Stimulated activated CD4-positive, alpha-beta T cell treated with anti-CD3 and anti-CD28 coated beads, TNF-alpha, amount 100 ng/mL, for 4 hours (primary cell): Measurements from ENCODE around the gene OMP.

Experiments
- DNase-seq, 3 experiments: peaks; one replicate each; pipeline ENCODE4 v3.0.0-alpha.2; 2020; ENCODE audit warnings: low read depth in 3 of 3

OMP gene

DNA sequence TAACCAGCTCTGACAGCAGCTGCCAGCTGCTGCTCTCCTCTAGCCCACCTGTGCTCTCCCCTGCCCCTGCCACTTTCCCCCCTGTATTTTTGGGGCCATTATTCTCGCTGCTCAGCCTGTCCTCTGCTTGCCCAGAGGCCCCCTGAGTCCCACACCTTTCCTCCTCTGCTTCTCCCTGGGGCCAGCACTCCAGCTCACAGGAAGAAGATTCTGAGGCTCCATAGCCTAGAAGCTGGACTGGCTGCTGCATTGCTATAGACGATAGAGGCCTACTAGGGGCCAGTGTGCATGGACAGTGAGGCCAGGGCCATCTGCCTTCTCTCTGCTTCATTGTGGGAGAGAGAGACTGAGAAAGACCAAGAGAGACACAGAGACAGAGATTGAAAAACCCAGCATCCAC, 679 bp downstream of the OMP start:
- no peak for DNase-seq

DNA sequence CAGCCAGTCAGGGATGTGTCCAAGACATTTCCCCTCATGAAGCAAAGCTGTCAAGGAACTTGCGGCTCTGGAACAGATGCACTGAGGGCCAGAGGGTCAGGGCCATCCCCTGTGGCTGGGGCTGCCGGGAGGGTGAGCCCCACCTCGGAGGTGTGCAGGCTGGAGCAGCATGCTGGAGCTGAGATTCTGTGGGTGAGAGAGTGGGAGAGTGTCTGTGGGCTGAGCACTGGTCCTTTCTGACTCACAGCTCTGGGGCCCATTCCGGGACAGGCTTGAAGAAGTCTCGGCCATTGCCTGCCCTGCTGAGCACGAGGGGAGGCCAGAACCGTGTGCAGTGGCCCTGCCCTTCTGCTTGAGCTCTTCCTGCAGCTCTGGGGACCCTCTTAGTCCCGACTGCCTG, 2.1 kb downstream of the OMP start:
- no peak for DNase-seq

DNA sequence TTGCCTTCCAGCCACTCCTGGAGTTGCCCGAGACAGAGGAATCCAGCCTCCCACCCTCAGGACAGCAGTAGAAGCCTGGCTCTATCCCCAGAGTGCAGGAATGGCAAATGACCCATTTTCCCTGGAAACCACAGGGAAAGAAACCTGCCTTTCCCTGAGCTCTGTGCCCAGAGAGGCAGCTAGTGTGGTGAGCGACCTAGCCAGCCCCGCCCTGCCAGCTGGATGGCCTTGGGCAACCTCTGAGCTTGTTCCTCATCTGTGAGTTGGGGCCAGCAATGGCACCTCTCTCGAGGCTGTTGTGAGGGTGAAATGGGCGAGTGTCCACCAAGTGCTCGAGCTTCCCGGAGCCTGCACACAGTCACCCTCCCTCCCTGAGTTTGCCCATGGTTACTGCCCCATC, 3.7 kb downstream of the OMP start:
- no peak for DNase-seq

DNA sequence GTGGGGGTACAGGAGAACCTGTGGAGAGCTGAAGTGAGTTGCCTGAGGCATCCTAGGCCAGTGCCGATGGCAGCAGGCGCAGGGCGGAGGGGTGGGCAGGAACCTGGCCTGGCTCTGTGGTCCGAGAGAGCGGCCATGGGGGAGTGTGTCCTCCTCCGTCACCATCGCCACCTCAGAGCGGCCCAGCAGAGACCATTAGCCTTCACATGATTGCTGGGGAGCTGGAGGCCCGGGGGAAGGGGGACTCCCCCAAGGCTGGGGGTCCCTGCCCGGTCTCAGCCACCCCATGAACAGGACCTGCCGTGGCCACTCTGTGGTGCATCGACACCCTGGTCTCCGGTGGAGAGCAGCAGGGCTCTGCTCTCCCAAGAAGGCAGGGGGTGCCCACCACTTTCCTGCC, 4.1 kb downstream of the OMP start:
- DNase-seq = no peak

DNA sequence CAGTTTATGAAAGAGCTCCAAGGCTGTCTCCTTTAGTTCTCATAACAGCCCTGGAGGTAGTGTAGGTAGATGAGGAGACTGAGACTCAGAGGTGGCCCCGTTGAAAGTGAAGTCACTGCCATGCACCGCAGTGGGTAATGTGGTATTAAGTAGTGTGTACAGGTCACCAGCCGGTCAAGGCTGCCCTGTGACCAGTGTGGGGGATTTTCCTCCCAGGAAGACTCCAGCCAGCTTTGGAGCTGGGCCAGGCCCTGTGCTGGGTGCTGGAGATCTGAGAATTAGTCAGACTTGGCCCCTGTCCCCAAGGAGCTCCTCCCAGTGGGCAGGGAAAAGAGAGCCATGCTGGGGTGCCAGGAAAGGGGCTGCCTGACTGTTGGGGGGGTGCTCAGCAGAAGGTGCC, 5.3 kb downstream of the OMP start:
- no peak for DNase-seq

DNA sequence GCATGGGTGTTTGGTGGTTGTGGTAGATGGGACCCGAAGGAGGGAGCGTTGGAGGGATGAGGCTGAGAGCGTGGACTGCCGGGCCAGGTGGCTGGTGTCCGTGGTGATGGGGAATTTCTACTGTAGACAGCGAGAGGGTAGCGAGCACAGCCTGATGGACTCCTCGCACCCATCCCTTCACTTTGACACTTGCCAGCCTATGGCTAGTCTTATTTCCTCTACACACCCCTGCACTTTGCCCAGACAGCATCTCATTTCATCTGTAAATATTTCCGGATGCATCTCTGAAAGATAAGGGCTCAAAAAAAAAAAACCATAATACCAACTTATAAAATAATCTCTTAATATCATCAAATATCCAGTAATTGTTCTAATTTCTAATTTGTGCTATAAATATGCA, 5.8 kb downstream of the OMP start:
- DNase-seq = no peak

DNA sequence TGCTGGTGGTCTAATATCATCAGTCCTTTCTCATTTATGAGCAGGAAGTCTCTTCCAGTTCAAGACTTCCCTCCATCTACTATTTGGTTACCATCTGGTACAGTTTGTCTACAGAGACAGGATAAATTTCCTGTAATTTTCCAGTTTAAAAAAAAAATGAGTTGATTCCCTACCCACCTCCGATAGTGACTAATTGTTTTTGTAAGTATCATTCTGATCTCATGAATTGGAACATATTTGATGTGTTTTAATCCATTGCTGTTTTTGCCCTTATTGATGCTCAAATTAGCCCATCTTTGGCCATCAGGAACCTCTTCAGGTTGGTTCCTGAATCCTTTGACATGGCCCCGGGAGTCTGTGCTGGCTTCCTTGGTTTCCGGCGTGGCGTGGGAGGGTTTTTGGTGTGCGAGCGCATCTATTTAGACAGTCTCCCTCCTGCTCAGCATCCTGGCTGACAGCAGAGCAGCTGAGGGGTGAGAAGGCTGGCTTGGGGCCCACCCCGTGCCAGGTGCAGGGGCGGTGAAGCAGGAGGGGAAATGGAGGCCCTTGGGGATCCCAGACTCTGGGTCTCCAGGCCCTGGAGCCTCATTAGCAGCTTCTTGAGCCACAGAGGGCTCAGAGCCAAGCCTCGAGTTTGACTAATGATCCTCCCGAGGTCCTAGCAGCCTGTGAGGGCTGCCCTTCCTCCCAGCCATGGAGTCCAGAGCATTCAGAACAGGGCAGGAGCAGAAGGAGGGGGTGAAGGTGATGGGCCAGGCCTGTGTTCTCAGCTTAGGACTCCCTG, 6.8 kb downstream of the OMP start:
- no peak for DNase-seq

DNA sequence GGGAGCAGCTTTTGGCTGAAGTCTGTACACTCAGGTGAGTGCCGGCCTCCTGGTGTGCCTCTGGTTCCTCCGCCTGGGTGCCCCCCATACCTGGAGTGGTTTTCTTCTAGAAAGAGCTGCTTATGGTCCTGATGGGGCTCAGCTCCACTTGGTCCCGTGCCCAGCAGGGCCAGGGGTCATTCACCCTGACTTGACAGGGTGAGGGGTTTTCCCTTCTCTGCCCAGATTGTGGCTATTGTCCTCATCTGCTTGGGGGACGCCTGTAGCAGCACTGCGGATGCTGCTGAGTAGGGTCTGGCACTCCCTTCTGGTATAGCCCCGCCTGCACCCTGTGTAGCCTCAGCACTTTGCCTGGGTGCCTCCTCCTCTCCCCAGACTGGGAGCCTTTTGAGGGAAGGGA, 8.2 kb downstream of the OMP start:
- DNase-seq = no peak

DNA sequence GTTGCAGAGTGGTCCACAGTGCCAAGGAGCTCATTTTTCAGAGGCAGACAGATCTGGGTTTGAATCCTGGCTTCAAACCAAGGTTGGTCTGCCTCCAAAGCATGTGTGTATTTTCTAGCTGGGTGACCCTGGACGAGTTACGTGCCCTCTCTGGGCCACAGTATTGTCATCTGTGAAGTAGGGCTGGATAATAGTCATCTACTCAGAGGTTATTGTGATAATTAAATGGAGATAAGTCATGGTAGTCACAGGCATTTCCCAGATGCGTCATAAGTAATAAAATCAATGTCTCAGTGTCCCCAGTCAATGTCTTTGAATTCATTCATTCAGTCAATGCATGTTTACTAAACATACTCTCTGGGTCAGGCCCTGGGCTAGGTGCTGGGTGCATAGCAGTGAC, 8.6 kb downstream of the OMP start:
- no peak for DNase-seq

DNA sequence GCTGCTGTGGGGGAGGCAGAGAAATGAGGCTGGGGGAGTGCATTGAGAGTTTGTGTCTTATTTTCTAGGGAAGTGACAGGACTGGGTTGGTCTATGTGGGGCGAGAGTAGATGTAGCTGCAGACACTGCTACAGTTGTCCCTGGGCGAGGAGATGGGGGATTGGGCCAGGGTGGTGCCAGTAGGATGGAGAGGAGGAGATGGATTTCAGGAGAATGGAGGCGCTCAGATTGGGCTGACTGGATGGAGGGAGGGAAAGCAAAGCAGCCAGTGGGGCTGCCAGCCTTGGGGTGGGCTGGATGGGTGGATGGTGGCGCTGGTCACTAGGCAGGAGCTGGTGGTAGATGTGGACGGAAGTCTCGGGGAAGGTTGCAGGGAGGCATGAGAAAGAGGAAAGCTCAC, 9.3 kb downstream of the OMP start:
- no peak for DNase-seq

DNA sequence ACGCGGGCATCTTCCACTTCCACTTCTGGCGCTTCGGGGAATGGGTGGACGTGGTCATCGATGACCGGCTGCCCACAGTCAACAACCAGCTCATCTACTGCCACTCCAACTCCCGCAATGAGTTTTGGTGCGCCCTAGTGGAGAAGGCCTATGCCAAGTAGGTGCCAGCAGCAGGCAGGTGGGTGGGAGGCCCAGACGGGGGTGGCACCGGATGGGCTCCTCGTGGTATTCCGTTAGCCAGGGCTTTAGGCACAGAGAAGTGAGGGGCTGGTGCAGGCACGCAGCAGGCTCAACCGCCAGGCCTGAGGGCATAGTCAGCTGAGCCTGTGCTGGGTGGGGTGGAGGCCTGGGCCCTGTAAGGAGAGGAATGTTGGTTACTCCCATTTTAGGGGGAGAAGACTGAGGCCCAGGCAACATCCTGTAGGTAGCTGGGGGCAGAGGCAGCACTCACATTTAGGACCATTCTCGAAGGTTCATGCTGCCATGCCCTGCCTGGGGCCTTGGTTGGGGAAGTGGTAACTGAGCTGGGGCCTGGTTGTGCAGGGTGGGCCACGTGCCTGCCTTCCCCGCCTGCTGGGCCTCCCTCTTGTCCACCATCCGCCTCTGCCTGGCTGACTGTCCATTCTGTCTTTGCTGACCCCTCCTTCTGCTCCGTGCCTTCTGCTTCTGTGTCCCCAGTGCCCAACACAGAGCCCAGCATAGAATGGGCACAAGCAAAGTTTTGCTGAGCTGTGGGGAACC, 10.2 kb downstream of the OMP start:
- no peak for DNase-seq

DNA sequence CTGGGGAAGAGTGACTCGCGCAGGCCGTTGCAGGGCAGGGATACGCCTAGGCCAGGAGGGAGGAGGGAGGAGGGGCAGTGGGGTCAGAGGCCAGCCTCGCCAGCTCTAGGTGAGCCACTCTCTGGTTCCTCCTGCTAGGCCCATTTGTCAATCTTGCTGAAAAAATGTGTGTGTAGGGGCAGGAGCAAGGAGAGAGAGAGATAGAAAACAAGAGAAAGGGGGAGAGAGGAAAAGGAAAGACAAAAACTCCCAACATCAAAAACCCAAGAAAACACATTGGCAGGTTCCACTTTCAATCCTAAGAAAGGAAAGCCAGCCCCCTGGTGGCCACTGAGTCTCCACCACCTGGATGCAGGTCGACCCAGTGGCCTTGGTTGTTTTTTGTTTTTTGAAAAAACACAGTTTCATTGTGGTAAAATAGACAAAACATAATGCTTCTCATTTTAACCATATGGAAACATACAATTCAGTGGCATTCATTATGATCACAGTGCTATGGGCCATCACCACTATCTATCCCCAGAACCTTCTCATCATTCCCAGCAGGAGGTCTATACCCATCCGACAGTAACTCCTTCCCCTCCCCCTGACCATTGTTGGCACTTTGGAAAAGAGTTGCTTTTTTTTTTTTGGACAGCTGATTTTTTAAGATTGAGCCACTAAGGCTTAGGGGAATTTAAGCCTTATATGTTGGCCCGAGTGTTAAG, 10.9 kb downstream of the OMP start:
- DNase-seq = no peak

DNA sequence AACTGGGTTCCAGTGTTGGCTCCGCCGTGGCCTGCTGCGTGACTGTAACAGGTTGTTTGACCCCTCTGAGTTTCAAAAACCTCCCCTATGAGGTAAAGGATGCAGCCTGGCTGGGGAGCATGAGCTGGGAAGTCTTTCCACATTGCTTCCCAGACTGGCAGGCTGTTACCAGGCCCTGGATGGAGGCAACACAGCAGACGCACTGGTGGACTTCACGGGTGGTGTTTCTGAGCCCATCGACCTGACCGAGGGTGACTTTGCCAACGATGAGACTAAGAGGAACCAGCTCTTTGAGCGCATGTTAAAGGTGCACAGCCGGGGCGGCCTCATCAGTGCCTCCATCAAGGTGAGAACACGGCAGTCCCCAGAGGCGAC, 11.4 kb downstream of the OMP start:
- DNase-seq = no peak

DNA sequence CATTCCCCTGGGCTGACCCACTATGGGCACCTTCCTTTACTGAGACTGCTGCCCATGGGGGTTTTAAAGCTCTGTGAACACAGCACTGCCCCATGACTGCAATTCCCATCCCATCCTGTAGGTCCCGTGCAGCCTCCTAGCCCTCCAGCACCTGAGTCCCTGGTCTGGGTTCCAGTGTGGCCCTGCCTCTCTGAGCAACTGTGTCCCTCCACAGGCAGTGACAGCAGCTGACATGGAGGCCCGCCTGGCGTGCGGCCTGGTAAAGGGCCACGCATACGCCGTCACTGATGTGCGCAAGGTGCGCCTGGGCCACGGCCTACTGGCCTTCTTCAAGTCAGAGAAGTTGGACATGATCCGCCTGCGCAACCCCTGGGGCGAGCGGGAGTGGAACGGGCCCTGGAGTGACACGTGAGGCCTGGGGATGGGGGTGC, 12.6 kb downstream of the OMP start:
- no peak for DNase-seq

DNA sequence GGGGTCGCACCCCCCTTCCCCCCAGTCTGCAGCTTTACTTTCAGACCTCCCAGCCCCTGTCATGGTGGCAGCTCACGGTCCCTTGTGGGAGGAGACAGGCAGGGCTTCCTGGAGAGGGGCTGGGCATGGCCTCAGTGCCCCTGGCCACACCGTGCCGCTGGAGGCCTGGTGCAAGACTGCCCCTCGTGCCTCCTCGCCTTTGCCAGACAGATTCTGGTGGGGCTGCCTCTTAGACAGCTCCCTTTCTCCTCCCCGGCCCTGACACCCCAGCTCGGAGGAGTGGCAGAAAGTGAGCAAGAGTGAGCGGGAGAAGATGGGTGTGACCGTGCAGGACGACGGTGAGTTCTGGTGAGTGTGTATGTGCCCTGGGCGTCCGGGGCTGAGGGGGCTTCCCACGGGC, 13.3 kb downstream of the OMP start:
- DNase-seq = no peak

DNA sequence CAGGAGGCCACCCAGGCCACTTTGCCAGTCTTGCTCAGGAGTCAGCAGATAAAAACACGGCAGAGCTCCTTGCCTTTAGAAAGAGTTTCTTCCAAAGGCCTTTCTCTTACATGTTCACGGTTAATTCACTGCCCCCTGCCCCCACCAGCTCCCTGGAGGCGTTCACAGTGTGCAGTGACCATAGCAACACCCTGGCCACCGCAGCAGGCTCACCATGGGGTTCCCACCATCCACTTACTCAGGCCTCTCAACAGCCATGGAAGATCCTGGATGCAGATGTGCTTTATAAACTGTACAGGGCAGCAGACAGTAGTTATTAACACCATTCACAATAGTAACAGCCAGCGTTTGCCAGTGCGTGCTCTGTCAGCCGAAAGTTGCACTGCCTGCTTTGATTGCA, 14.9 kb downstream of the OMP start:
- DNase-seq = no peak

DNA sequence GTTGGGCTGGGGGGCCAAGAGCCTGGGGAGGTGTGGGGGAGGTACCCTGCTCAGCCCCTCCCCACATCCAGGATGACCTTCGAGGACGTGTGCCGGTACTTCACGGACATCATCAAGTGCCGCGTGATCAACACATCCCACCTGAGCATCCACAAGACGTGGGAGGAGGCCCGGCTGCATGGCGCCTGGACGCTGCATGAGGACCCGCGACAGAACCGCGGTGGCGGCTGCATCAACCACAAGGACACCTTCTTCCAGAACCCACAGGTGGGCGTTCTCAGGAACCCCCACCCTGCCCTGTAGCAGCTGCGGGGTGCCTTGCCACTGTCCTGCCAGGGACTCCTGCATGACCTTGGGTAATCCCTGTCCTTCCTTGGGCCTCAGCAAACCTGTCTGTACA, 15.4 kb downstream of the OMP start:
- DNase-seq = no peak

DNA sequence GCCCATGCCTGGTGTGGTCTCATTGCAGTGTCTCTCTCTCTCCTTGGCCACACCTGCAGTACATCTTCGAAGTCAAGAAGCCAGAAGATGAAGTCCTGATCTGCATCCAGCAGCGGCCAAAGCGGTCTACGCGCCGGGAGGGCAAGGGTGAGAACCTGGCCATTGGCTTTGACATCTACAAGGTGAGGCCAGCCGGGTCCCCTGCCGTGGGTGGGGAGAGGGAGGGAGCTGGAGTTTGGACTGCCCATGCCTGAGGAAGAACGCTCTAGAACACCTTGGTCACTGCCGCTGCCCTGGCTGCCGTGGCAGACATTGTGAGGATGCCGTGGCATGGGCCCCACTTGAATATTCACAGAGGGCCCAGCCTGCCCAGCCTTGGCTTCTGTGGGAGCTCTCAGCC, 16.3 kb downstream of the OMP start:
- DNase-seq = no peak

DNA sequence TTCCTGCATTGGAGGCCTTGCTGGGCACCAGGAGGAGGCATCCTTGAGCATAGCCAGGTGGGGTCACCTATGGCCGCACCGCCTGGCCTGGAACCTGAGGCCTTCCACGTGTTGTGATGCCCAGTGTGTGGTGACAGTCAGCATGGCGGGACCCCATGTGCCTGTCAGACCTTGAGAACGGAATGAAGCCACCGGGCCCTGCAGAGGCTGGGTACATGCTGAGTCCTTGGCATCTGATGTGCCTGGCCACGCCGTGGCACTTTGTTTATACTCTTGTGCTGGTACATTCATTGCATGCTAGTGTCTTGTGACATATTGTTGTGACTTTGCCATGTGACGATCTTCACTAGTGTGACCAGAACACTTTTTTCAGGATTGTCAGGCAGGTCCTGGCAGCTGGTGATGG, 16.9 kb downstream of the OMP start:
- DNase-seq = no peak

DNA sequence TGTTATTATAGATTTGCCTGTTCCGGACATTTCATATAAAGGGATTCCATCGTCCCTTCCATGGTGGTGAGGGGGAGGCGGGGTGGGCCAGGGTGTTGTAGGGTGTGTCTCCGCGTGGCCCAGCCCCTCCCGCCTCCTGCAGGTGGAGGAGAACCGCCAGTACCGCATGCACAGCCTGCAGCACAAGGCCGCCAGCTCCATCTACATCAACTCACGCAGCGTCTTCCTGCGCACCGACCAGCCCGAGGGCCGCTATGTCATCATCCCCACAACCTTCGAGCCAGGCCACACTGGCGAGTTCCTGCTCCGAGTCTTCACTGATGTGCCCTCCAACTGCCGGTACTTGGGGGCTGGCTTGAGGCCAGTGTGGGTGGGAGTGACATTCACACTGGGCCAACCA, 17.9 kb downstream of the OMP start:
- DNase-seq = no peak

DNA sequence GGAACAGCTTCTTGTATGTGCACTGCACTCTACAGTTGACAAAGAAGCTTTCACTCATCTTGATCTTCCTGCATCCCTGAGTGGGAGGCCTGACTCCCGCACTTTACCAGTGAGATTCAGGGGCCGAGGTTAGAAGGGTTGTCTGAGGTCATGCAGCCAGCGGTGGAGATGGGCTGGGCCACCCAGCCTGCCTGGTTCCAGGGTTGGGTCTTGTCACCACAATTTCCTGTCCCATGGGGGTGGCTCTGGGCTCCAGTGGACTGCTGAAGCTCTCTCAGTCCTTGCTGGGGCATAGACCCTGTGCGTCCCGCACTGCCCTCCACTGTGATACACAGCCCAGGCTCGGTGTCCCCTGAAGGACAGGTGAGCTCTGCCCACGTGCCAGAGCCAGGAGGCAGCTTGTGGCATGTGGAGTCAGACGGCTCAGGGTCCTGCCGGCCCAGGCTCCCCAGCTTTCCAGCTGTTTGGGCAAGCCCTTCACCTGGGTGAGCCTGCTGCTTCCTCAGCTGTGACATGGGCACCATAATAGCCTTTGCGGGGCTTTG, 18.5 kb downstream of the OMP start:
- DNase-seq = no peak

DNA sequence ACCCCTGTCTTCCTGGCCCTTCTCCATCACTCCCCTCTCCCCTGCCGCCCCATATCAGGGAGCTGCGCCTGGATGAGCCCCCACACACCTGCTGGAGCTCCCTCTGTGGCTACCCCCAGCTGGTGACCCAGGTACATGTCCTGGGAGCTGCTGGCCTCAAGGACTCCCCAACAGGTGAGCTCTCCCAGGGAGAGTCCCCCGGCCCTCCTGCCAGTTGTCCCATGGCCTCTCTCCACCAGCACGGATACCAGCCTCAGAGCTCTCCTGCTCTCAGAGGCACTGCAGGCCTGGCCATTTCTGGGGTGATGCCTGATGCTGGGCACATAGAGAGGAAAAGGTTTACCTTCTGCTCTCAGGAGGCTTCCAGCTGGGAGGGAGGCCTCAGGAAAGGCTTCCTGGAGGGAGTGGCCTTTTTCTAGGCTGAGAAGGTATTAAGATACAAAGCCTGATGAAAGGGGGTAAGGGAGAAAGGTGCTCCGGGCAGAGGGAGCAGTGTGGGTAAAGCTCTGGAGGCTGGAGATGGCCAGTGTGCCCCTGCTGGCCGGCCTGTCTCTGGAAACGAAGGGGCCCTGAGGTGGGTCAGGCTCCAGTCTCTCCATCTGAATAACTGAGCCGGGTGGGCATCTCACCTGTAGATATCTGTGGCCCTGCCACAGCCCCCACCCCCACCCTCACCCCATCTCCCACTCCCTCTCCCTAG, 19.4 kb downstream of the OMP start:
- DNase-seq = no peak
